DND-41 (cell line): Measurements from ENCODE around the gene SLC2A4RG.

ENCODE experiments used
- CTCF ChIP-seq: IDR thresholded peaks from 2 replicates; pipeline ENCODE4 v1.5.1; 2012; ENCODE audit warnings: borderline replicate concordance, low read length, moderate library complexity, mild to moderate bottlenecking; ENCODE audit not compliant: poor library complexity, severe bottlenecking; ENCODE audit errors: extremely low read depth
- EZH2 ChIP-seq: IDR thresholded peaks from 3 replicates; pipeline ENCODE4 v1.6.1; 2012; ENCODE audit warnings: borderline replicate concordance, low read depth, mild to moderate bottlenecking, moderate library complexity, low read length, inconsistent platforms; ENCODE audit not compliant: severe bottlenecking

- TF ChIP-seq CTCF (no peak), EZH2 (no peak)
These were observed 28.3 kb downstream of the SLC2A4RG start for GRCh38 chr20:63767886-63768285.
